ENCODE measurements around the gene CACNB2. TPM values are rescaled to one million over a fixed set of nuclear protein-coding genes. Genes with fewer than 3 reads are reported as not detected.

CACNB2 gene
- total RNA-seq, 4 donors from 2014 or later = 73.5 to 108 (median 87.2) TPM

- H3K36me3 ChIP-seq = no peaks in the 10 kb centered on the region
- no peak overlapping the region for H3K4me3 ChIP-seq
- TF ChIP-seq POLR2AphosphoS5 (IDR thresholded peaks at IDR 0.05) (no peak), POLR2A (IDR thresholded peaks at IDR 0.05; ENCODE audit: low read depth) (no peak), CTCF (IDR thresholded peaks at IDR 0.05) (no peak), EP300 (IDR thresholded peaks at IDR 0.05) (no peak)
- intact Hi-C loops (cut with DNase I) = loop anchor here (10.0 kb wide), 1 partner anchor 492 kb away; no protein-coding TSS in a partner anchor
- peak; percentile 70 for DNase-seq (ENCODE audit: extremely low spot score)
- H3K27ac ChIP-seq (replicated peaks in 1 of 4) = peak overlapping the region in 2 of 4 donors; percentile 2 to 16
- peaks cover 10 to 77% (median 68%) of the 10 kb centered on the region in 4 donors for H3K4me1 ChIP-seq
- H3K27me3 ChIP-seq = no peaks in the 10 kb centered on the region
- H3K9me3 ChIP-seq = no peaks in the 10 kb centered on the region
- 74% methylated on average over 3 of the region's 3 CpGs for WGBS
These were observed 96.5 kb downstream of the CACNB2 start for GRCh38 chr10:18236756-18237155.

- peak overlapping the region; percentile 70 to 85 (median 76) for H3K27ac ChIP-seq (replicated peaks in 1 of 4)
- H3K4me3 ChIP-seq = no peak overlapping the region
- H3K9me3 ChIP-seq = no peaks in the 10 kb centered on the region
- WGBS = 55% methylated on average over 8 of the region's 8 CpGs
- DNase-seq (ENCODE audit: extremely low spot score) = peak; percentile 45
- H3K4me1 ChIP-seq = peaks cover 10 to 60% (median 58%) of the 10 kb centered on the region in 4 donors
- intact Hi-C loops (cut with DNase I) = loop anchor here (10.0 kb wide), 1 partner anchor 494 kb away; no protein-coding TSS in a partner anchor
- no peaks in the 10 kb centered on the region for H3K27me3 ChIP-seq
- peak in 1 of 2 donors; percentile 34 for TF ChIP-seq POLR2AphosphoS5 (IDR thresholded peaks at IDR 0.05)
- TF ChIP-seq EP300 (IDR thresholded peaks at IDR 0.05) = no peak
- peak; percentile 64 to 71 (median 71) for TF ChIP-seq CTCF (IDR thresholded peaks at IDR 0.05)
- no peaks in the 10 kb centered on the region for H3K36me3 ChIP-seq
These were observed 98.8 kb downstream of the CACNB2 start for GRCh38 chr10:18238870-18239485.

- Histone ChIP-seq H3K36me3 (no peaks in the 10 kb centered on the region), H3K9me3 (no peaks in the 10 kb centered on the region), H3K27me3 (no peaks in the 10 kb centered on the region), H3K4me1 (peaks cover 10 to 58% (median 53%) of the 10 kb centered on the region in 4 donors), H3K4me3 (peak overlapping the region in 2 of 4 donors; percentile 11 to 17), H3K27ac (replicated peaks in 1 of 4) (peak overlapping the region; percentile 70 to 85 (median 76))
- 45% methylated on average over 12 of the region's 12 CpGs for whole genome bisulfite sequencing
- intact Hi-C loops (cut with DNase I) = no loop called here
- TF ChIP-seq POLR2AphosphoS5 (IDR thresholded peaks at IDR 0.05) (peak in 1 of 2 donors; percentile 86), CTCF (IDR thresholded peaks at IDR 0.05) (no peak), EP300 (IDR thresholded peaks at IDR 0.05) (peak; percentile 53), POLR2A (IDR thresholded peaks at IDR 0.05; ENCODE audit: low read depth) (no peak)
- peak; percentile 88 for DNase-seq (ENCODE audit: extremely low spot score)
These were observed 100.1 kb downstream of the CACNB2 start for GRCh38 chr10:18240185-18240882.

GRCh38 chr10:18246967-18247366, 106.7 kb downstream of the CACNB2 start:
- no peak overlapping the region for H3K4me3 ChIP-seq
- H3K27ac ChIP-seq (replicated peaks in 1 of 4) = no peak overlapping the region
- H3K9me3 ChIP-seq = no peaks in the 10 kb centered on the region
- DNase-seq (ENCODE audit: extremely low spot score) = peak; percentile 72
- no peaks in the 10 kb centered on the region for H3K27me3 ChIP-seq
- intact Hi-C loops (cut with DNase I) = no loop called here
- peaks cover 0 to 16% (median 7%) of the 10 kb centered on the region in 4 donors for H3K4me1 ChIP-seq
- no peaks in the 10 kb centered on the region for H3K36me3 ChIP-seq
- WGBS = 83% methylated on average over 7 of the region's 7 CpGs
- TF ChIP-seq POLR2A (IDR thresholded peaks at IDR 0.05; ENCODE audit: low read depth) (no peak), CTCF (IDR thresholded peaks at IDR 0.05) (no peak), EP300 (IDR thresholded peaks at IDR 0.05) (no peak), POLR2AphosphoS5 (IDR thresholded peaks at IDR 0.05) (no peak)

Data from esophagus muscularis mucosa (tissue), 4 donors.